GM23248 (cell line): ENCODE results near the gene GEMIN7. TPM values are rescaled to one million over a fixed set of nuclear protein-coding genes. Genes with fewer than 3 reads are reported as not detected.

Experiments
- DNase-seq: peaks from one replicate; pipeline ENCODE4 v3.0.0-alpha.2; 2015
- H2AFZ ChIP-seq: fragments of 200-600 bp; sonication (generic); 2 replicates; pipeline ENCODE4 v1.6.1; 2016; ENCODE audit warnings: antibody characterized with exemption
- H3F3A ChIP-seq: fragments of 200-600 bp; sonication (generic); 2 replicates; pipeline ENCODE4 v1.6.1; 2016; ENCODE audit warnings: mild to moderate bottlenecking, antibody characterized with exemption, mixed run types; ENCODE audit not compliant: insufficient read depth
- H3K27ac ChIP-seq: fragments of 200-600 bp; sonication (generic); 2 replicates; pipeline ENCODE4 v1.5.1; 2016; ENCODE audit warnings: mild to moderate bottlenecking
- H3K27me3 ChIP-seq: fragments of 200-600 bp; sonication (generic); replicated peaks from 2 replicates; pipeline ENCODE4 v1.6.1; 2016; ENCODE audit warnings: mild to moderate bottlenecking; ENCODE audit not compliant: insufficient read depth
- H3K36me3 ChIP-seq: fragments of 200-600 bp; sonication (generic); 2 replicates; pipeline ENCODE4 v1.6.1; 2016; ENCODE audit warnings: low read depth, mild to moderate bottlenecking
- H3K4me1 ChIP-seq: fragments of 200-600 bp; sonication (generic); 2 replicates; pipeline ENCODE4 v1.6.1; 2016; ENCODE audit warnings: mild to moderate bottlenecking; ENCODE audit not compliant: insufficient read depth
- H3K4me2 ChIP-seq: fragments of 200-600 bp; sonication (generic); one replicate; pipeline ENCODE4 v1.6.1; 2016; ENCODE audit warnings: mild to moderate bottlenecking; ENCODE audit not compliant: unreplicated experiment
- H3K4me3 ChIP-seq: fragments of 200-600 bp; sonication (generic); 2 replicates; pipeline ENCODE4 v1.5.1; 2016; ENCODE audit warnings: mild to moderate bottlenecking
- H3K79me2 ChIP-seq: fragments of 200-600 bp; sonication (generic); 2 replicates; pipeline ENCODE4 v1.6.1; 2016; ENCODE audit warnings: mild to moderate bottlenecking; ENCODE audit not compliant: insufficient read depth
- H3K9ac ChIP-seq: fragments of 200-600 bp; sonication (generic); 2 replicates; pipeline ENCODE4 v1.6.1; 2016; ENCODE audit warnings: mild to moderate bottlenecking
- H3K9me2 ChIP-seq: fragments of 200-600 bp; sonication (generic); 2 replicates; pipeline ENCODE4 v1.6.1; 2016; ENCODE audit warnings: mixed run types, mild to moderate bottlenecking, moderate library complexity; ENCODE audit not compliant: insufficient read depth
- H3K9me3 ChIP-seq: fragments of 200-600 bp; sonication (generic); one replicate; pipeline ENCODE4 v1.6.1; 2017; ENCODE audit warnings: low read depth
- H4K20me1 ChIP-seq: fragments of 200-600 bp; sonication (generic); 2 replicates; pipeline ENCODE4 v1.6.0; 2016; ENCODE audit not compliant: insufficient read depth
- EZH2 ChIP-seq: fragments of 200-600 bp; sonication (generic); IDR thresholded peaks from 2 replicates; pipeline ENCODE4 v1.6.1; 2018; ENCODE audit warnings: antibody characterized with exemption, mild to moderate bottlenecking; ENCODE audit not compliant: insufficient read depth, poor library complexity, severe bottlenecking
- EZH2phosphoT487 ChIP-seq: fragments of 200-600 bp; sonication (generic); IDR thresholded peaks from 2 replicates; pipeline ENCODE4 v1.6.1; 2018; ENCODE audit warnings: antibody characterized with exemption, moderate library complexity, mild to moderate bottlenecking, low read depth; ENCODE audit not compliant: insufficient read depth
- WGBS, 2 experiments: methylation state at CpG; one replicate each; pipeline ENCODE4 v1.1.6; 2015 to 2017; ENCODE audit warnings: low lambda C conversion rate in 2 of 2, low coverage in 1 of 2; ENCODE audit errors: missing lambda C conversion rate in 2 of 2; 5-methylcytosine and 5-hydroxymethylcytosine counted together
- in situ Hi-C: fragments of 300-500 bp; cut with MboI; formaldehyde crosslinking; loops from 2 replicates; pipeline ENCODE4 v1.15.0; 2020
- polyA plus RNA-seq: library from polyadenylated mRNA; unstranded; fragments of >200 nt; fragmentation: Nextera tagmentation; extraction: Ambion mirVana; gene quantifications from 2 replicates; pipeline ENCODE4 v1.2.1, GENCODE V29; 2016
- total RNA-seq: library from RNA; depleted of rRNA; stranded (reverse); fragments of >200 nt; shearing (Covaris generic); gene quantifications from 2 replicates; pipeline ENCODE4 v1.2.3, GENCODE V29; 2014

GEMIN7 gene
- total and polyA plus RNA-seq, 2 experiments from 2014 or later, result 25.3 to 48.4 TPM

- no peak overlapping the region for H2AFZ ChIP-seq
- no peaks in the 10 kb centered on the region for H3F3A ChIP-seq
- no peak overlapping the region for H3K27ac ChIP-seq
- H3K79me2 ChIP-seq, result peaks cover 89% of the 10 kb centered on the region
- H3K4me1 ChIP-seq, result no peaks in the 10 kb centered on the region
- no peaks in the 10 kb centered on the region for H3K36me3 ChIP-seq
- DNase-seq, result no peak
- H3K9ac ChIP-seq, result no peak overlapping the region
- no peak overlapping the region for H3K4me3 ChIP-seq
- in situ Hi-C loops, result no loop called here
- peaks cover 3% of the 10 kb centered on the region; the same call in 1 of the 2 replicates for H4K20me1 ChIP-seq
- H3K4me2 ChIP-seq, result no peak overlapping the region
- H3K9me3 ChIP-seq, result no peaks in the 10 kb centered on the region
- no peaks in the 10 kb centered on the region for H3K27me3 ChIP-seq
- WGBS, 2 experiments, result 89 to 90% methylated on average over 7 of the region's 7 CpGs
- TF ChIP-seq EZH2phosphoT487 (no peak), EZH2 (no peak)
- H3K9me2 ChIP-seq, result no peaks in the 10 kb centered on the region
Measured at GRCh38 chr19:45126654-45127053, 47.6 kb downstream of the GEMIN7 start.

GRCh38 chr19:45128146-45128545 is 49.1 kb downstream of the GEMIN7 start:
- no peaks in the 10 kb centered on the region for H3K4me1 ChIP-seq
- no peaks in the 10 kb centered on the region for H3K9me2 ChIP-seq
- WGBS, 2 experiments, result 98 to 100% methylated on average over 5 of the region's 5 CpGs
- no peaks in the 10 kb centered on the region for H3F3A ChIP-seq
- H3K27me3 ChIP-seq, result no peaks in the 10 kb centered on the region
- DNase-seq, result no peak
- H3K36me3 ChIP-seq, result no peaks in the 10 kb centered on the region
- H3K4me2 ChIP-seq, result no peak overlapping the region
- peaks cover 90% of the 10 kb centered on the region for H3K79me2 ChIP-seq
- TF ChIP-seq EZH2phosphoT487 (no peak), EZH2 (no peak)
- H3K4me3 ChIP-seq, result no peak overlapping the region
- no peaks in the 10 kb centered on the region for H3K9me3 ChIP-seq
- peaks cover 3% of the 10 kb centered on the region; the same call in 1 of the 2 replicates for H4K20me1 ChIP-seq
- no peak overlapping the region for H3K9ac ChIP-seq
- H2AFZ ChIP-seq, result no peak overlapping the region
- no peak overlapping the region for H3K27ac ChIP-seq
- in situ Hi-C loops, result no loop called here

GRCh38 chr19:45128806-45129205 is 49.7 kb downstream of the GEMIN7 start:
- H4K20me1 ChIP-seq, result peaks cover 3% of the 10 kb centered on the region; the same call in 1 of the 2 replicates
- no peak overlapping the region for H3K9ac ChIP-seq
- no peak overlapping the region for H3K27ac ChIP-seq
- TF ChIP-seq EZH2, result no peak
- no peak for TF ChIP-seq EZH2phosphoT487
- no peak overlapping the region for H3K4me2 ChIP-seq
- no peak for DNase-seq
- peaks cover 90% of the 10 kb centered on the region for H3K79me2 ChIP-seq
- H3K36me3 ChIP-seq, result no peaks in the 10 kb centered on the region
- no peaks in the 10 kb centered on the region for H3K4me1 ChIP-seq
- no peak overlapping the region for H3K4me3 ChIP-seq
- no peaks in the 10 kb centered on the region for H3F3A ChIP-seq
- in situ Hi-C loops, result no loop called here
- no peaks in the 10 kb centered on the region for H3K27me3 ChIP-seq
- no peak overlapping the region for H2AFZ ChIP-seq
- WGBS, 2 experiments, result 96 to 100% methylated on average over 5 of the region's 5 CpGs
- H3K9me3 ChIP-seq, result no peaks in the 10 kb centered on the region
- no peaks in the 10 kb centered on the region for H3K9me2 ChIP-seq

GRCh38 chr19:45130236-45130635 is 51.2 kb downstream of the GEMIN7 start:
- H3K79me2 ChIP-seq, result peaks cover 88% of the 10 kb centered on the region
- no peaks in the 10 kb centered on the region for H3K27me3 ChIP-seq
- H3K4me3 ChIP-seq, result no peak overlapping the region
- H3F3A ChIP-seq, result no peaks in the 10 kb centered on the region
- TF ChIP-seq EZH2phosphoT487 (no peak), EZH2 (no peak)
- no peak overlapping the region for H3K9ac ChIP-seq
- DNase-seq, result no peak
- H3K4me2 ChIP-seq, result no peak overlapping the region
- no peaks in the 10 kb centered on the region for H3K9me2 ChIP-seq
- peaks cover 3% of the 10 kb centered on the region; the same call in 1 of the 2 replicates for H4K20me1 ChIP-seq
- no peaks in the 10 kb centered on the region for H3K4me1 ChIP-seq
- H2AFZ ChIP-seq, result no peak overlapping the region
- no peaks in the 10 kb centered on the region for H3K9me3 ChIP-seq
- H3K36me3 ChIP-seq, result no peaks in the 10 kb centered on the region
- in situ Hi-C loops, result no loop called here
- no peak overlapping the region for H3K27ac ChIP-seq
- 88 to 90% methylated on average over 13 of the region's 13 CpGs for WGBS, 2 experiments
